ENCODE measurements around the gene CROCC2. TPM values are rescaled to one million over a fixed set of nuclear protein-coding genes. Genes with fewer than 3 reads are reported as not detected.

The CROCC2 gene
- polyA plus RNA-seq, 1 experiment, result not detected

GRCh38 chr2:240888890-240889573 is 17.1 kb upstream of the CROCC2 start:
- POLR2A ChIA-PET, result no interaction called here
- peaks cover 4% of the 10 kb centered on the region for H3K27me3 ChIP-seq (ENCODE audit: control insufficient read depth, insufficient read depth, low read length)
- TF ChIP-seq, protein P1, sequence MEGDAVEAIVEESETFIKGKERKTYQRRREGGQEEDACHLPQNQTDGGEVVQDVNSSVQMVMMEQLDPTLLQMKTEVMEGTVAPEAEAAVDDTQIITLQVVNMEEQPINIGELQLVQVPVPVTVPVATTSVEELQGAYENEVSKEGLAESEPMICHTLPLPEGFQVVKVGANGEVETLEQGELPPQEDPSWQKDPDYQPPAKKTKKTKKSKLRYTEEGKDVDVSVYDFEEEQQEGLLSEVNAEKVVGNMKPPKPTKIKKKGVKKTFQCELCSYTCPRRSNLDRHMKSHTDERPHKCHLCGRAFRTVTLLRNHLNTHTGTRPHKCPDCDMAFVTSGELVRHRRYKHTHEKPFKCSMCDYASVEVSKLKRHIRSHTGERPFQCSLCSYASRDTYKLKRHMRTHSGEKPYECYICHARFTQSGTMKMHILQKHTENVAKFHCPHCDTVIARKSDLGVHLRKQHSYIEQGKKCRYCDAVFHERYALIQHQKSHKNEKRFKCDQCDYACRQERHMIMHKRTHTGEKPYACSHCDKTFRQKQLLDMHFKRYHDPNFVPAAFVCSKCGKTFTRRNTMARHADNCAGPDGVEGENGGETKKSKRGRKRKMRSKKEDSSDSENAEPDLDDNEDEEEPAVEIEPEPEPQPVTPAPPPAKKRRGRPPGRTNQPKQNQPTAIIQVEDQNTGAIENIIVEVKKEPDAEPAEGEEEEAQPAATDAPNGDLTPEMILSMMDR (IDR thresholded peaks at IDR 0.05; ENCODE audit: low read depth, low read length), result no peak
- no peak overlapping the region for H3K4me3 ChIP-seq (ENCODE audit: low read depth, low read length)
- CTCF ChIA-PET, result no interaction called here
- no peaks in the 10 kb centered on the region; the same call in 1 of the 2 replicates for H3K9me3 ChIP-seq (ENCODE audit: control insufficient read depth, insufficient read depth, low read length)
- no peak overlapping the region for H3K27ac ChIP-seq (ENCODE audit: low read depth, low read length)
- no peak for DNase-seq (ENCODE audit: low read depth, low spot score)

DNA sequence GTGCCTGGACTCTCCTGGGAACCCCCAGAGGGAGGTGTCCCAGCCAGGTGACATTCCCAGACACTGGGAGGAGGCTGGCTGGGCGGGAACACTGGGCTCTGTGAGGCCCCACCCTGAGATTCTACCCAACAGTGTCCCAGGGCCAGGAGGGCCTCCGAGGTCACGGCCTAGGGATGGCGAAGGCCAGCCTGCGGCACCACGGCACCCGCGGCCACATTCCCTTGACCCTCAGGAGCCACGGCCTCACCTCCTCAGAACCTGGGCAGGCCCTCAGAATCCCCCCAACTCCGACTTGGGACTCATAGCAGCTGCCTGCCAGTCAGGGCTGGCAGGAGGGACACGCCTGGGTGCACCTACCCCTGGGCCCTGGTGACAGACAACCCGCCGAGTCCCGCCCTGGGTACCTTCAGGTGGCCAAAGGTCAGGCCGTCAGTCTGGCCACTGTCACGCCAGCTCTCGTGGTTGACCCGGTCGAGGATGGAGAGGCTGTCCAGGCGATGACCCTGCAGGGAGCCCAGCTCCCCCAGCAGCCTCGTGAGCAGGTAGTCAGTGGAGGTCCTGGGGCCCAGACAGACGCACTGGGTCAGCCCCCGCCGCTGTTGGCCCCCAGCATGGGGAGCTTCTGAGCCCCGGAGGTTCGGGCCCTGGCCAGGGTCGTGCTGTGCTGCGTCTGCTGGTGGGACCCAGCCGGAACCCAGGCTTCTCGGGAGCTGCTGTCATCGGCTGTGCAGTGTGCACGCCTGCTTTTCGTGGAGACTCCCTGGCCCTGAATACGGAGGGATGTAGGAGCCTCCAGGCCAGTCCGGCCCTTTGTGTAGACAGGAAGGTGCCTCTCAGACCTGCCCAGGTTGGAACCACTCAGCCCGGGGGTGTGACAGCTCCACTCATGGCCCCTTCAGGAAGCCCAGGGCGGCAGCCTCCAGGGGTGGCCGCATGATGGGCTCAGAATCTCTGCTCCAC is 16.3 kb upstream of the CROCC2 start:
- no peaks in the 10 kb centered on the region for H3K27me3 ChIP-seq (ENCODE audit: control insufficient read depth, insufficient read depth, low read length)
- no peak overlapping the region for H3K27ac ChIP-seq (ENCODE audit: low read depth, low read length)
- no peak for DNase-seq (ENCODE audit: low read depth, low spot score)
- POLR2A ChIA-PET, result no interaction called here
- H3K9me3 ChIP-seq (ENCODE audit: control insufficient read depth, insufficient read depth, low read length), result no peaks in the 10 kb centered on the region; the same call in 1 of the 2 replicates
- CTCF ChIA-PET, result interaction anchor here (0.5 kb wide), 1 partner anchor 170 kb away, joined by 3 read pairs; no protein-coding TSS in a partner anchor
- H3K4me3 ChIP-seq (ENCODE audit: low read depth, low read length), result no peak overlapping the region
- TF ChIP-seq, protein P1 (IDR thresholded peaks at IDR 0.05; ENCODE audit: low read depth, low read length), result no peak

DNA sequence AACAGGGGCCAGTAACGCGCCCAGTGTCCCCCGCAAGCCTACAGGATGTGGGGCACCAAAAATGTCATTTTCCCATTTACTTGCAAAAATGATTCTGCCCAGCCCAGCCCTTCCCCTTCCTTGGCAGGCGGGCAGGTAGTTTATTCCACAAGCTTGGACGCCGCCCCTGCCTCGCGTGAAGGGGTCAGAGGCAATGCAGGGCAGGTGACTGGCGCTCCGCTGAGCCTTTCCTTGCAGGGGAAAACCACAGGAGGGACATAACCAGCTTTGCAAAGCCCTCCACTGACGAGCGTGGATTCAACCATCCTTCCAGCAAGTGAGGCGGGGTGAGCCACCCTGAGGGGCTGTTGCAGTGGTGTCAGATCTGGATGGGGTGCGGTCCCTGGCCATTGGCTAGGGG is 15.4 kb upstream of the CROCC2 start:
- ChIA-PET CTCF (interaction anchor here (0.5 kb wide), 1 partner anchor 170 kb away, joined by 3 read pairs; no protein-coding TSS in a partner anchor), POLR2A (no interaction called here)
- DNase-seq (ENCODE audit: low read depth, low spot score), result no peak
- no peak overlapping the region for H3K4me3 ChIP-seq (ENCODE audit: low read depth, low read length)
- H3K9me3 ChIP-seq (ENCODE audit: control insufficient read depth, insufficient read depth, low read length), result no peaks in the 10 kb centered on the region; the same call in 1 of the 2 replicates
- H3K27me3 ChIP-seq (ENCODE audit: control insufficient read depth, insufficient read depth, low read length), result no peaks in the 10 kb centered on the region
- no peak overlapping the region for H3K27ac ChIP-seq (ENCODE audit: low read depth, low read length)
- TF ChIP-seq, protein P1 (IDR thresholded peaks at IDR 0.05; ENCODE audit: low read depth, low read length), result no peak

- no peaks in the 10 kb centered on the region; the same call in 1 of the 2 replicates for H3K9me3 ChIP-seq (ENCODE audit: control insufficient read depth, insufficient read depth, low read length)
- TF ChIP-seq, protein P1 (IDR thresholded peaks at IDR 0.05; ENCODE audit: low read depth, low read length), result no peak
- ChIA-PET POLR2A (no interaction called here), CTCF (no interaction called here)
- no peak for DNase-seq (ENCODE audit: low read depth, low spot score)
- no peaks in the 10 kb centered on the region for H3K27me3 ChIP-seq (ENCODE audit: control insufficient read depth, insufficient read depth, low read length)
- H3K27ac ChIP-seq (ENCODE audit: low read depth, low read length), result no peak overlapping the region
- H3K4me3 ChIP-seq (ENCODE audit: low read depth, low read length), result no peak overlapping the region
Observed at GRCh38 chr2:240891492-240892340, 14.4 kb upstream of the CROCC2 start.

Measured in AG04450 (cell line).